AML-193 (cell line): ENCODE results near the gene SETD1B.
"Not testable (repeated sequence)": the region's sequence is repeated elsewhere in the genome, so short reads cannot be mapped to it uniquely, and the experiment has no call there.

Experiments used
- DNase-seq, 2 experiments: peaks; one replicate each; lab custom pipeline; 2025; lab: John Stamatoyannopoulos, UW

The SETD1B gene

GRCh38 chr12:121803861-121804416, at the start of gene SETD1B:
Gene SETD1B, plus strand, starts transcription at chr12:121804009. Its CDS starts 729 bp downstream, at chr12:121804738.
- DNase-seq, result peak; percentile 38 to 49

GRCh38 chr12:121754836-121755235, 49.0 kb upstream of the SETD1B start:
- no peak for DNase-seq

GRCh38 chr12:121755591-121755990, 48.2 kb upstream of the SETD1B start:
- DNase-seq, result no peak

GRCh38 chr12:121758536-121758935, 45.3 kb upstream of the SETD1B start:
- not testable (repeated sequence) for DNase-seq

- DNase-seq, result no peak
These were observed 41.5 kb upstream of the SETD1B start for GRCh38 chr12:121762269-121762668.

- no peak for DNase-seq
These were observed 39.0 kb upstream of the SETD1B start for GRCh38 chr12:121764808-121765207.

GRCh38 chr12:121765573-121765972, 38.2 kb upstream of the SETD1B start:
- no peak for DNase-seq

GRCh38 chr12:121766290-121767039, 37.3 kb upstream of the SETD1B start:
- DNase-seq, result no peak

GRCh38 chr12:121767525-121768016, 36.2 kb upstream of the SETD1B start:
- no peak for DNase-seq

- no peak for DNase-seq
These were observed 34.4 kb upstream of the SETD1B start for GRCh38 chr12:121769297-121769830.

- DNase-seq, result no peak
These were observed 33.9 kb upstream of the SETD1B start for GRCh38 chr12:121769831-121770301.

GRCh38 chr12:121770388-121770787, 33.4 kb upstream of the SETD1B start:
- no peak for DNase-seq

- DNase-seq, result no peak
These were observed 32.8 kb upstream of the SETD1B start for GRCh38 chr12:121770813-121771625.

GRCh38 chr12:121773011-121773777, 30.6 kb upstream of the SETD1B start:
- peak; percentile 69 to 77 for DNase-seq

GRCh38 chr12:121774968-121775474, 28.8 kb upstream of the SETD1B start:
- DNase-seq, result no peak

- no peak for DNase-seq
These were observed 28.3 kb upstream of the SETD1B start for GRCh38 chr12:121775501-121775900.

- peak; percentile 19 to 54 for DNase-seq
These were observed 27.4 kb upstream of the SETD1B start for GRCh38 chr12:121776190-121777098.

GRCh38 chr12:121778567-121779421, 25.0 kb upstream of the SETD1B start:
- DNase-seq, result no peak

- DNase-seq, result no peak
These were observed 24.4 kb upstream of the SETD1B start for GRCh38 chr12:121779422-121779895.
